CD14-positive monocyte (primary cell): ENCODE measurements around the gene TARP.

Experiments
- DNase-seq, 3 donors: peaks; one replicate each; pipeline ENCODE4 v3.0.0-alpha.2; 2011 to 2022
- H2AFZ ChIP-seq: 2 replicates; pipeline ENCODE4 v1.6.0; 2012; ENCODE audit warnings: mild to moderate bottlenecking, low read depth, low read length, inconsistent platforms; ENCODE audit not compliant: insufficient read depth, poor library complexity, severe bottlenecking
- H3K27ac ChIP-seq, 2 donors: 1 replicate in 1 of 2; 2 replicates in 1 of 2; pipeline ENCODE4 v1.5.1; 2012 to 2013; ENCODE audit warnings: low read length in 2 of 2, control low read depth in 1 of 2, inconsistent platforms in 1 of 2, low read depth in 1 of 2, mild to moderate bottlenecking in 1 of 2
- H3K27me3 ChIP-seq, 2 donors: one replicate each; pipeline versions ENCODE4 v1.6.0 to v1.6.1; 2011 to 2013; ENCODE audit warnings: low read length in 2 of 2; ENCODE audit not compliant: control insufficient read depth in 2 of 2, insufficient read depth in 2 of 2
- H3K36me3 ChIP-seq, 2 donors: replicated peaks in 1 of 2; 1 replicate in 1 of 2; 2 replicates in 1 of 2; pipeline versions ENCODE4 v1.5.1 to v1.6.1; 2012 to 2013; ENCODE audit warnings: low read length in 2 of 2, control low read depth in 1 of 2, inconsistent platforms in 1 of 2, mild to moderate bottlenecking in 1 of 2; ENCODE audit not compliant: insufficient read depth in 2 of 2, control insufficient read depth in 1 of 2
- H3K4me1 ChIP-seq, 2 donors: 1 replicate in 1 of 2; 2 replicates in 1 of 2; pipeline versions ENCODE4 v1.5.1 to v1.6.1; 2012 to 2013; ENCODE audit warnings: low read length in 2 of 2, control low read depth in 1 of 2, inconsistent platforms in 1 of 2, mild to moderate bottlenecking in 1 of 2, moderate library complexity in 1 of 2; ENCODE audit not compliant: insufficient read depth in 2 of 2, control insufficient read depth in 1 of 2
- H3K4me2 ChIP-seq: replicated peaks from 2 replicates; pipeline ENCODE3; 2012; ENCODE audit warnings: low read length, moderate library complexity, mild to moderate bottlenecking; ENCODE audit not compliant: poor library complexity, severe bottlenecking; ENCODE audit errors: extremely low read depth
- H3K4me3 ChIP-seq, 3 experiments: fragments of 200-600 bp in 1 of 3; sonication (generic) in 1 of 3; replicated peaks in 1 of 3; 1 replicate in 2 of 3; 2 replicates in 1 of 3; pipeline ENCODE4 v1.5.1; 2011 to 2013; ENCODE audit warnings: low read length in 3 of 3, mild to moderate bottlenecking in 3 of 3, control low read depth in 2 of 3, low read depth in 2 of 3, inconsistent platforms in 1 of 3, moderate library complexity in 1 of 3
- H3K79me2 ChIP-seq: 2 replicates; pipeline ENCODE4 v1.6.0; 2012; ENCODE audit warnings: mild to moderate bottlenecking, control low read depth, inconsistent platforms, low read length, moderate library complexity; ENCODE audit not compliant: insufficient read depth
- H3K9ac ChIP-seq: 2 replicates; pipeline ENCODE4 v1.6.0; 2017; ENCODE audit warnings: low read length, mild to moderate bottlenecking; ENCODE audit not compliant: insufficient read depth, poor library complexity, severe bottlenecking
- H3K9me3 ChIP-seq, 2 donors: replicated peaks in 1 of 2; 1 replicate in 1 of 2; 2 replicates in 1 of 2; pipeline versions ENCODE4 v1.5.1 to v1.6.1; 2012 to 2013; ENCODE audit warnings: low read length in 2 of 2, control low read depth in 1 of 2; ENCODE audit not compliant: control insufficient read depth in 1 of 2, insufficient read depth in 1 of 2
- H4K20me1 ChIP-seq: 2 replicates; pipeline ENCODE4 v1.6.0; 2012; ENCODE audit warnings: mild to moderate bottlenecking, low read length, control low read depth, moderate library complexity; ENCODE audit not compliant: insufficient read depth
- H3K27ac Mint-ChIP-seq, 7 donors: one replicate each; pipeline ENCODE4 v1.8.0; 2020; ENCODE audit warnings: mild to moderate bottlenecking in 7 of 7, mixed read lengths in 7 of 7, moderate library complexity in 6 of 7, inconsistent platforms in 2 of 7
- H3K27me3 Mint-ChIP-seq, 3 donors: one replicate each; pipeline ENCODE4 v1.8.0; 2021 to 2022; ENCODE audit warnings: low read depth in 3 of 3, mild to moderate bottlenecking in 3 of 3, mixed read lengths in 3 of 3, moderate library complexity in 3 of 3, inconsistent platforms in 1 of 3
- H3K36me3 Mint-ChIP-seq, 2 donors: one replicate each; pipeline ENCODE4 v1.8.0; 2020; ENCODE audit warnings: mixed read lengths in 2 of 2, inconsistent platforms in 1 of 2, mild to moderate bottlenecking in 1 of 2
- H3K4me1 Mint-ChIP-seq: one replicate; pipeline ENCODE4 v1.8.0; 2020; ENCODE audit warnings: mild to moderate bottlenecking, mixed read lengths
- H3K4me3 Mint-ChIP-seq, 2 donors: one replicate each; pipeline ENCODE4 v1.8.0; 2020; ENCODE audit warnings: mild to moderate bottlenecking in 2 of 2, mixed read lengths in 2 of 2, moderate library complexity in 1 of 2
- H3K9me3 Mint-ChIP-seq, 7 donors: one replicate each; pipeline ENCODE4 v1.8.0; 2020 to 2022; ENCODE audit warnings: mixed read lengths in 7 of 7, mild to moderate bottlenecking in 6 of 7, moderate library complexity in 6 of 7, inconsistent platforms in 2 of 7
- WGBS: methylation state at CpG from one replicate; pipeline ENCODE4 v1.1.5; 2013; ENCODE audit warnings: missing lambda C conversion rate; ENCODE audit not compliant: insufficient coverage; 5-methylcytosine and 5-hydroxymethylcytosine counted together
- intact Hi-C, 2 donors: fragments of 100-400 bp; cut with micrococcal nuclease; formaldehyde crosslinking; loops; one replicate each; pipeline versions ENCODE4 v1.15.0 to v1.15.1; 2023
- TF ChIP-seq, protein P1 (sequence below): fragments of 200-600 bp; IDR thresholded peaks from one replicate; pipeline ENCODE4 v1.8.0; 2022; ENCODE audit warnings: antibody characterized with exemption, mild to moderate bottlenecking

The TARP gene

DNA sequence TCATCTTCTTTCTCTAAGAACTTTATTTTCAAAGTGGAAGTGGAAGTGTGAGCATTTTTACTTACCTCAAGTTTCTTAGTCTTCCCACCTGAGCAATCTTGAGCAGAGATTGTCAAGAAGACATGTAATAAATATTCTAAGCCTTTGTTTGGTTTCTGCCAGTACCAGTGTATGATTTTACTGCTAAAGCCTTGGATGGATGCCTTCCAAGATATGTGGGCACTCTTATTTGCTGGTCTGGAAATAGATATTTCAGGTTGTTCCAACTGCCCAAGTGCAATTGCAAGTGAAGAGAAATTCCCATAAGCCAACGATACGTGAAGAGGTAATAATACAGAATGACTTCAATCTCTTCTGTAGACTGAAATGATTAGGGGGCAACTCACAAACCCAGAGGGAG is 18.2 kb upstream of the TARP start:
- Histone ChIP-seq H3K4me2 (no peak overlapping the region), H3K4me3 (no peak overlapping the region), H3K9me3 (no peaks in the 10 kb centered on the region), H4K20me1 (no peaks in the 10 kb centered on the region), H3K27me3 (no peaks in the 10 kb centered on the region), H3K4me1 (peaks cover 2 to 6% of the 10 kb centered on the region in 2 donors), H3K36me3 (no peaks in the 10 kb centered on the region), H3K9ac (no peak overlapping the region), H3K79me2 (no peaks in the 10 kb centered on the region), H3K27ac (no peak overlapping the region), H2AFZ (no peak overlapping the region)
- Mint-ChIP-seq H3K9me3 (peaks cover 0 to 4% (median 0%) of the 10 kb centered on the region in 7 donors), H3K27me3 (no peaks in the 10 kb centered on the region), H3K27ac (peak overlapping the region in 1 of 7 donors; percentile 35), H3K4me3 (no peak overlapping the region), H3K36me3 (no peaks in the 10 kb centered on the region), H3K4me1 (peaks cover 13% of the 10 kb centered on the region)
- TF ChIP-seq, protein P1, sequence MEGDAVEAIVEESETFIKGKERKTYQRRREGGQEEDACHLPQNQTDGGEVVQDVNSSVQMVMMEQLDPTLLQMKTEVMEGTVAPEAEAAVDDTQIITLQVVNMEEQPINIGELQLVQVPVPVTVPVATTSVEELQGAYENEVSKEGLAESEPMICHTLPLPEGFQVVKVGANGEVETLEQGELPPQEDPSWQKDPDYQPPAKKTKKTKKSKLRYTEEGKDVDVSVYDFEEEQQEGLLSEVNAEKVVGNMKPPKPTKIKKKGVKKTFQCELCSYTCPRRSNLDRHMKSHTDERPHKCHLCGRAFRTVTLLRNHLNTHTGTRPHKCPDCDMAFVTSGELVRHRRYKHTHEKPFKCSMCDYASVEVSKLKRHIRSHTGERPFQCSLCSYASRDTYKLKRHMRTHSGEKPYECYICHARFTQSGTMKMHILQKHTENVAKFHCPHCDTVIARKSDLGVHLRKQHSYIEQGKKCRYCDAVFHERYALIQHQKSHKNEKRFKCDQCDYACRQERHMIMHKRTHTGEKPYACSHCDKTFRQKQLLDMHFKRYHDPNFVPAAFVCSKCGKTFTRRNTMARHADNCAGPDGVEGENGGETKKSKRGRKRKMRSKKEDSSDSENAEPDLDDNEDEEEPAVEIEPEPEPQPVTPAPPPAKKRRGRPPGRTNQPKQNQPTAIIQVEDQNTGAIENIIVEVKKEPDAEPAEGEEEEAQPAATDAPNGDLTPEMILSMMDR = no peak
- whole genome bisulfite sequencing = 100% methylated on average over 2 of the region's 2 CpGs
- no peak for DNase-seq
- intact Hi-C loops = no loop called here

DNA sequence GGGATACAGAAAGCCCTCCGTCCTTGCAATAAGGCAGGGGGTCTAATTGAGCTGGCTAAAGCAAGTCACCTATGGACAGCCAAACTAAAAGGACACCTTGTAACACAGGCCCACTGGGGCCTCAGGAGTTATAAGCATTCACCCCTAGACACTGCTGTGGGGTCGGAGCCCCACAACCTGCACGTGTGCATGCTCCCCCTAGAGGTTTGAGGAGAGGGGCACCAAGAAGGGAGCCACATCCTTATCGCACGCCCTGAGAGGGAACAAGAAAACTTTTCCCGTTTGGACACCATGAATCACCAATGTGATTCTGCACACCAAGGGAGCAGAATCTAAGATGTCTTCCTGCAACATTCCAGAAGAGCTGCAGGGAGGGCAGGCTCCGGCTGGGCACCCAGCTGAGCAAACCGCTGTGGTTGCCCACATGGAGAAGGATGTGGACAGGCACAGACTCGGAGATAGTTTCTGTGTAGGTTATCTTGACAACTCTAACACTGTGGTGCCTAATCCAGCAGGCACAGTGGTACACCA is 17.7 kb upstream of the TARP start:
- TF ChIP-seq, protein P1 = no peak
- no peak overlapping the region for H3K4me2 ChIP-seq

More for the DNA sequence above, 17.7 kb upstream of the TARP start:
- Histone ChIP-seq H4K20me1 (no peaks in the 10 kb centered on the region), H3K36me3 (no peaks in the 10 kb centered on the region), H3K4me3 (no peak overlapping the region), H3K9me3 (no peaks in the 10 kb centered on the region), H3K4me1 (peaks cover 2 to 6% of the 10 kb centered on the region in 2 donors), H3K9ac (no peak overlapping the region), H3K79me2 (no peaks in the 10 kb centered on the region), H3K27me3 (no peaks in the 10 kb centered on the region), H3K27ac (no peak overlapping the region), H2AFZ (no peak overlapping the region)
- peaks cover 0 to 4% (median 0%) of the 10 kb centered on the region in 7 donors for H3K9me3 Mint-ChIP-seq
- DNase-seq = no peak
- intact Hi-C loops = no loop called here
- no peak overlapping the region for H3K27ac Mint-ChIP-seq
- peaks cover 11% of the 10 kb centered on the region for H3K4me1 Mint-ChIP-seq
- no peaks in the 10 kb centered on the region for H3K36me3 Mint-ChIP-seq
- no peak overlapping the region for H3K4me3 Mint-ChIP-seq
- no peaks in the 10 kb centered on the region for H3K27me3 Mint-ChIP-seq
- 83% methylated on average over 4 of the region's 9 CpGs for WGBS
